ENCODE results near the gene ARG2. TPM values are rescaled to one million over a fixed set of nuclear protein-coding genes. Genes with fewer than 3 reads are reported as not detected.

The ARG2 gene
- total RNA-seq, 1 experiment from 2014 or later = 35.2 TPM

- H3K79me2 ChIP-seq (ENCODE audit: insufficient read depth, low read length) = peaks cover 20% of the 10 kb centered on the region
- no peak overlapping the region for H3K27ac Mint-ChIP-seq
Observed at GRCh38 chr14:67690011-67690410, 70.3 kb downstream of the ARG2 start.

More at GRCh38 chr14:67690011-67690410, 70.3 kb downstream of the ARG2 start:
- no CpG with 5 or more reads among the region's 4 CpGs for WGBS (ENCODE audit: extremely low coverage, insufficient read length, low lambda C conversion rate)
- Histone ChIP-seq H3K56ac (ENCODE audit: insufficient read length, low read depth, low read length) (no peak overlapping the region), H4K20me1 (ENCODE audit: control insufficient read depth, insufficient read depth, insufficient read length) (peaks cover under 1% of the 10 kb centered on the region), H2BK120ac (ENCODE audit: low read depth, low read length, poor library complexity, severe bottlenecking) (no peak overlapping the region), H4K8ac (replicated peaks; ENCODE audit: insufficient read length, low read depth, low read length) (no peak overlapping the region), H3K23me2 (ENCODE audit: insufficient read length, low read depth, low read length, poor library complexity, severe bottlenecking) (no peaks in the 10 kb centered on the region), H3T11ph (ENCODE audit: low read length) (no peak overlapping the region), H2BK20ac (ENCODE audit: low read depth, low read length, poor library complexity, severe bottlenecking) (no peak overlapping the region), H3K9ac (ENCODE audit: extremely low read depth, insufficient read length, low read length) (no peak overlapping the region), H3K9me3 (ENCODE audit: control insufficient read depth, low read depth, low read length) (no peaks in the 10 kb centered on the region), H3K23ac (ENCODE audit: insufficient read length, low read depth, low read length) (no peak overlapping the region), H2BK12ac (ENCODE audit: insufficient read length, low read depth, low read length) (no peak overlapping the region), H3K27me3 (ENCODE audit: insufficient read depth, low read length) (no peaks in the 10 kb centered on the region), H4K5ac (ENCODE audit: insufficient read length, low read depth, low read length) (no peak overlapping the region), H2AFZ (ENCODE audit: low read length) (no peak overlapping the region), H2BK5ac (ENCODE audit: insufficient read length, low read length) (no peak overlapping the region), H3K4ac (ENCODE audit: low read depth, low read length) (no peak overlapping the region), H3K4me2 (ENCODE audit: insufficient read depth, insufficient read length, low read length) (no peak overlapping the region), H4K91ac (ENCODE audit: insufficient read length, low read depth, low read length) (no peak overlapping the region), H2AK5ac (ENCODE audit: insufficient read length, low read length) (no peak overlapping the region), H2BK15ac (ENCODE audit: low read depth, low read length) (no peak overlapping the region), H3K27ac (ENCODE audit: insufficient read length, low read depth, low read length) (no peak overlapping the region), H3K18ac (ENCODE audit: insufficient read length, low read depth, low read length) (no peak overlapping the region), H3K79me1 (ENCODE audit: insufficient read depth, low read depth, low read length, poor library complexity, severe bottlenecking) (peaks cover 28% of the 10 kb centered on the region), H3K14ac (ENCODE audit: insufficient read depth, low read length) (no peak overlapping the region), H3K4me1 (ENCODE audit: insufficient read depth, low read length) (peaks cover 4% of the 10 kb centered on the region; the same call in 1 of the 2 replicates)
- peaks cover 75 to 79% (median 79%) of the 10 kb centered on the region in 3 experiments for H3K36me3 Mint-ChIP-seq (ENCODE audit: insufficient read depth in 1 of 3, low read depth in 3 of 3)
- H3K4me3 Mint-ChIP-seq = no peak overlapping the region
- no peak for DNase-seq
- no peak for TF ChIP-seq CTCF (conservative IDR thresholded peaks at IDR 0.05)
- no peaks in the 10 kb centered on the region for H3K27me3 Mint-ChIP-seq (ENCODE audit: low read depth)
- peaks cover 15 to 17% of the 10 kb centered on the region in 2 experiments for H3K4me1 Mint-ChIP-seq
- no peaks in the 10 kb centered on the region for H3K9me3 Mint-ChIP-seq
